Epithelial cell of proximal tubule (primary cell): Measurements from ENCODE around the gene CAPN14. TPM values are rescaled to one million over a fixed set of nuclear protein-coding genes. Genes with fewer than 3 reads are reported as not detected.

Source experiments
- DNase-seq: peaks from one replicate; pipeline ENCODE4 v3.0.0-alpha.2; 2011; ENCODE audit warnings: low read depth
- H3K4me3 ChIP-seq: 2 replicates; pipeline ENCODE4 v1.5.1; 2011; ENCODE audit warnings: low read depth, mild to moderate bottlenecking, low read length
- CTCF ChIP-seq: conservative IDR thresholded peaks from 2 replicates; pipeline ENCODE4 v1.5.1; 2012; ENCODE audit warnings: low read depth, mild to moderate bottlenecking, low read length
- total RNA-seq: library from RNA; depleted of rRNA; stranded (reverse); fragments of >200 nt; gene quantifications from 2 replicates; pipeline ENCODE4 v1.2.3, GENCODE V29; 2015

Gene CAPN14
- total RNA-seq, 1 donor from 2014 or later: 0.46 TPM

GRCh38 chr2:31147645-31148044, 69.7 kb downstream of the CAPN14 start:
- DNase-seq: no peak
- H3K4me3 ChIP-seq: no peak overlapping the region
- TF ChIP-seq CTCF: no peak

GRCh38 chr2:31142110-31142509, 75.2 kb downstream of the CAPN14 start:
- no peak for DNase-seq
- TF ChIP-seq CTCF: no peak
- no peak overlapping the region for H3K4me3 ChIP-seq

DNA sequence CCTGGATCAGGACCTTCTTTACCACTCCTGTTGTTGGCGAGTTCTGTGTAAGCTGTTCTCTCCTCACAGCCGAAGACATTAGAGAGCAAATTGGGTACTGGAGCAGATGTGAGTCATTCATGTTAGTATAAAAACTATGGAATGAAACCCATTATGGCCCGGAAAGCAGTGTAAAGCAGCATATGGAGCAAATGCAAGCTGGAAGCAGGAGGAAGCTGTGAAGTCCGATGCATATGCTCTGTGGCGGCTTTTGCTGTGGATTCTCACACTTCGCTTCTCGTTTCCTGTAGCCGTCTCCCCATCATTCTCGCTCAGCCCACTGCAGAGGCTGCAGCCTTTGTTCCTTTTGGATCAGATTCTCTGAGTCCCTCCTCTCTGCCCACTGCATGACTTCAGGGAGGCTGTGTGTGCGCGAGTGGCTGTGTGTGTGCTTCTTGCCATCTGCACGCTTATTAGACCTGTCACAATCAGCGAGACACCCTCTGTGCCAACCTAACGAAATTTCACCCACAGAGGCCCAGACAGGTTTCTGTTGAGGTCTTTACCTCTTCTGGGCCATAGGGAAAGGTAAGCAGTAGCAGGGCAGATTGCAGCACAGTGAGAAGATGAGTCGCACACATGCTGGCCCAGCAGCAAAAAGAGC, 75.8 kb downstream of the CAPN14 start:
- no peak for TF ChIP-seq CTCF
- DNase-seq: no peak
- H3K4me3 ChIP-seq: no peak overlapping the region

DNA sequence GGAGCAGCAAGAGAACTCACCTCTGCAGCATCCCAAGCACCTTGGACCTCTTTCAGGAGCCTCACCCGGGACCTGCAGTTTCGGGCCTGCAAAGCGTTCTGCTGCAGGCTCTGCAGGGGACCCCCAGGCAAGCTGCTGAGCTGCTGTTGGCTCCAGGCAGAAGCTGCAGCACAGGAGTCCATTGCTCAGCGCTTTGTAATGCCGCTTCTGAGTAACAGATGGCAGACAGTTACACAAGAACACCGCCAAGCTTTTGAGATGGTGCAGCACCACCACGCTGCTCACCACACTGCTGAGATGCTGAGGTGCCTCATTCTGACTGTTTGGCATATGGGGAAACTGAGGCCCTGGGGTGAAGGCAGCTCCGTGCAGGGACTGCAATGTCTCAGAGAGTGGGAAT, 77.2 kb downstream of the CAPN14 start:
- no peak overlapping the region for H3K4me3 ChIP-seq
- no peak for TF ChIP-seq CTCF
- DNase-seq: no peak

DNA sequence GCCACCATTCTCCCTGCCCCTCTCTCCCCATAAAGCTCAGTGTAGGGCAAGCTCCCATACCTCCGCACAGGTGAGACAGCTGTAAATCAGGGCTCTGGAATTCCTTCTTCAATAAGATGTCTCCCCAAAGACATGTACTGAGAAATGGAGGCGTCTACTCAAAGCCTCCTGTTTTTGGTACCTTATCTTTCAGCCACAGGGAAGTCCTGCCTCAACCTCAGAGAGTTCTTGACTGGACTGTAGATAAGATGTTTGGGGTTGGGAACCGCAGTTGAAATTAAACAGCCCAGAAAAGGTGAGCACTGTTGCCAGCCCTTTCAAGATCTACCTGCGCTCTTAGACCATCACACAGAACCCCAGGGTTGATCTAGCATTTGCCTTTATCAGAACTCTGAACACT, 77.6 kb downstream of the CAPN14 start:
- no peak overlapping the region for H3K4me3 ChIP-seq
- DNase-seq: no peak
- TF ChIP-seq CTCF: no peak

DNA sequence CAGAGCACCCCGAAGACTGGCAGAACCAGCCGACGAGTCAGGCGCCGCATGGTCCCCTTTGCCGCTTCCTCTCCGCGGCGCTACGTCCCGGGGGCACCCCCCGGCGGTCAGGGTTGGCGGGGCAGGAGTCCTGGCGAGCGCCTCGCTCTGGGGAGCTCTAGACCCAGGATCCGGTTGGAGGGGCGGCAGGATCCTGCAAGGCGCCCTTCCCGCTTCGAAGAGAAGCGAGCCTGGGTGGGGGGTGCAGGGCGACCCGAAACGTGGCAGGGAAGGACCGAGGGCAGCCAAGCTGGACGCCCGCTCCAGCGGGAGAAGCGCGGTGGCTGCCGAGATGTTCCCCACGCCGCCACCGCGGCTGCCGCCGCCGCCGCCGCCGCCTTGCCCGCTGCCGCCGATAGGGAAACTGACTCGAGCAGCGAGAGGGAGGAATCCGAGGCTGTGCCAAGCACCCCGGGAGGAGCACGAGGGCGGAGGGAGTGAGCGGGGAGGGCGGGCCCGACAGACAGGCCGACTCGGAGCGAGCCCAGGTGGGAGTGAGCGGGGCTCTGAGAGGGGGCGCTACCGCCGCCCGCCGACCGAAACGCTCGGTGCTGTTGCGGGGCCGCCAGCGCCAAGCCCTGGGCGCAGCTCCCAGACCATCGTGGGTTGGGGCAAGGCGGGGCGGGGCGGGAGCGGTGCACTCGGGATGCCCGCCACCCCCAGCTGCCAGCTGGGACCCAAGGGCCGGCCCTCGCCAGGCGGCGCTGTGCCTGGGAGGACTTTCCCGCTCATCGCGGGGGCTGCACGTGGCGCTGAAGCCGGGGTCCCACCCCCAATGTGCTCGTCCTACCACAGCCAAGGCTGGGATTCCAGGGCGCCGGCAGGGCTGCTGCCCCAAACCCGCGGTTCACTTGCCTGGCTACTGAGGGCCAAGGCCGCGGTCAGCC, 79.0 kb downstream of the CAPN14 start, which contains the start of gene GALNT14:
TSS of gene GALNT14 (minus strand) at position 404 of the 926 bp plus-strand sequence. CDS start at position 50, 354 bp downstream.
- no peak for DNase-seq
- TF ChIP-seq CTCF: peak; percentile 73
- peak within 1 kb of the TSS; percentile 92 for H3K4me3 ChIP-seq
